Smooth muscle cell (in vitro differentiated cells): ENCODE results near the gene CREB3L1. TPM values are rescaled to one million over a fixed set of nuclear protein-coding genes. Genes with fewer than 3 reads are reported as not detected.

ENCODE experiments used
- DNase-seq: peaks from one replicate; lab custom pipeline; 2025; ENCODE audit not compliant: unreplicated experiment; lab: John Stamatoyannopoulos, UW
- H2AFZ ChIP-seq: fragments of 200-600 bp; sonication (generic); 2 replicates; pipeline ENCODE4 v1.6.0; 2016; ENCODE audit warnings: antibody characterized with exemption, low read depth, mild to moderate bottlenecking
- H3F3A ChIP-seq: fragments of 200-600 bp; sonication (generic); 2 replicates; pipeline ENCODE4 v1.6.0; 2017; ENCODE audit warnings: antibody characterized with exemption, low read depth
- H3K27ac ChIP-seq: fragments of 200-600 bp; sonication (generic); 2 replicates; pipeline ENCODE4 v1.5.1; 2016; ENCODE audit warnings: low read depth, mild to moderate bottlenecking
- H3K27me3 ChIP-seq: fragments of 200-600 bp; sonication (generic); 2 replicates; pipeline ENCODE4 v1.6.1; 2016; ENCODE audit warnings: low read depth, mild to moderate bottlenecking
- H3K36me3 ChIP-seq: fragments of 200-600 bp; sonication (generic); 2 replicates; pipeline ENCODE4 v1.5.1; 2016; ENCODE audit warnings: low read depth
- H3K4me1 ChIP-seq: fragments of 200-600 bp; sonication (generic); 2 replicates; pipeline ENCODE4 v1.5.1; 2016; ENCODE audit warnings: low read depth
- H3K4me2 ChIP-seq: fragments of 200-600 bp; sonication (generic); 2 replicates; pipeline ENCODE4 v1.6.0; 2016; ENCODE audit warnings: mild to moderate bottlenecking
- H3K4me3 ChIP-seq: fragments of 200-600 bp; sonication (generic); 2 replicates; pipeline ENCODE4 v1.5.1; 2016; ENCODE audit warnings: mild to moderate bottlenecking
- H3K79me2 ChIP-seq: fragments of 200-600 bp; sonication (generic); 2 replicates; pipeline ENCODE4 v1.6.0; 2016; ENCODE audit warnings: low read depth, mild to moderate bottlenecking
- H3K9ac ChIP-seq: fragments of 200-600 bp; sonication (generic); 2 replicates; pipeline ENCODE4 v1.6.0; 2016; ENCODE audit warnings: low read depth
- H3K9me3 ChIP-seq: fragments of 200-600 bp; sonication (generic); replicated peaks from 2 replicates; pipeline ENCODE4 v1.5.1; 2016; ENCODE audit warnings: low read depth
- H4K20me1 ChIP-seq: fragments of 200-600 bp; sonication (generic); 2 replicates; pipeline ENCODE4 v1.6.0; 2016; ENCODE audit warnings: low read depth
- CTCF ChIP-seq: fragments of 200-600 bp; sonication (generic); IDR thresholded peaks from 2 replicates; pipeline ENCODE4 v1.5.1; 2017; ENCODE audit warnings: borderline replicate concordance, mild to moderate bottlenecking, antibody characterized with exemption; ENCODE audit not compliant: insufficient read depth, poor library complexity, severe bottlenecking
- WGBS: methylation state at CpG from one replicate; pipeline ENCODE4 v1.1.7; 2016; ENCODE audit warnings: low lambda C conversion rate; 5-methylcytosine and 5-hydroxymethylcytosine counted together
- polyA plus RNA-seq: library from polyadenylated mRNA; unstranded; fragments of >200 nt; fragmentation: Nextera tagmentation; extraction: Ambion mirVana; gene quantifications from 2 replicates; pipeline ENCODE4 v1.2.1, GENCODE V29; 2016
- total RNA-seq: library from RNA; depleted of rRNA; stranded (reverse); fragments of >200 nt; gene quantifications from 2 replicates; pipeline ENCODE4 v1.2.3, GENCODE V29; 2014

CREB3L1 gene
- total and polyA plus RNA-seq, 2 experiments from 2014 or later, result 63.3 to 437 TPM

- no peak for DNase-seq
- H3K27ac ChIP-seq, result no peak overlapping the region
- no peak overlapping the region for H3K4me2 ChIP-seq
- no peak for TF ChIP-seq CTCF
- no peaks in the 10 kb centered on the region for H3K36me3 ChIP-seq
- H3K27me3 ChIP-seq, result no peaks in the 10 kb centered on the region
- H3K9ac ChIP-seq, result no peak overlapping the region
- H3K9me3 ChIP-seq, result no peaks in the 10 kb centered on the region
- H3K4me1 ChIP-seq, result no peaks in the 10 kb centered on the region
- WGBS, result 97% methylated on average over 3 of the region's 3 CpGs
- H3F3A ChIP-seq, result no peaks in the 10 kb centered on the region
- H4K20me1 ChIP-seq, result no peaks in the 10 kb centered on the region
- no peak overlapping the region for H2AFZ ChIP-seq
- H3K79me2 ChIP-seq, result no peaks in the 10 kb centered on the region
- H3K4me3 ChIP-seq, result no peak overlapping the region
Measured at GRCh38 chr11:46263120-46263519, 14.3 kb upstream of the CREB3L1 start.

DNA sequence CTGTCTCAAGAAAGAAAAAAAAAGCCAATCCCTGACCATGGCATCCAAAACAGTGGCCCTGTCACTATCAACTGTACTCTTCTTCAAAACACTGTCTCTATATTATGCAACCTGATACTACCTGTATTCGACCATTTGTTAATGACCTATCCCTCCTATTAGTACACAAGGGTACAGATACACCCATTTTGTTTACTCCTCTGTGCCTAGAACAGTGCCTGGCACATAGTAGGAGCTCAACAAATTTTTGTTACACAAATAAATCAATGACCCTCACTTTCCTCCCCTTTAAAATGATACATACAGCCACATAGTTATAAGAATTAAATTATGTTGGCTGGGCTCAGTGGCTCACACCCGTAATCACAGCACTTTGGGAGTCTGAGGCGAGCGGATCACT is 13.4 kb upstream of the CREB3L1 start:
- Histone ChIP-seq H3K4me3 (no peak overlapping the region), H3K27ac (no peak overlapping the region), H3K36me3 (no peaks in the 10 kb centered on the region), H4K20me1 (no peaks in the 10 kb centered on the region), H3K9ac (no peak overlapping the region), H3K9me3 (no peaks in the 10 kb centered on the region), H3K27me3 (no peaks in the 10 kb centered on the region), H2AFZ (no peak overlapping the region), H3K79me2 (no peaks in the 10 kb centered on the region), H3F3A (no peaks in the 10 kb centered on the region), H3K4me1 (no peaks in the 10 kb centered on the region), H3K4me2 (no peak overlapping the region)
- no peak for TF ChIP-seq CTCF
- 95% methylated on average over 4 of the region's 4 CpGs for WGBS
- no peak for DNase-seq

DNA sequence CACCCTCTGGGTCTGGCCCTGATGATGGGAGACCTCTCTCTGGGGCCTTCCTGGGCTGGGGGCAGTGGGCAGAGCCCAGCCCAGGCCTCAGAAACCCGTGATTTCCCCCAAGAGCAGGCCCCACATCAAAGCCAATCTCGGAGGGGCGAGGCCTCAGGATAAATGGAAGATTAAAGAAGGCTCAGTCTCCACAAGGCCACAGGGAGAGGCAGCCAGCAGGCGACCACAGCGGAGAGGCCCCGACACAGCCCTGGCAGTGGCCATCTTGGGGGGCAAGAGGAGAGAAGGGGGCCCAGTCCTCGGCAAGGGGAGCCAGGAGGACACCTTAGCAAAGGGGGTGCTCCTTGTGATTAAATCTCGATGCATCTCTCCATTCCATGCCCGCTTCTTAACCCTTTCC is 12.5 kb upstream of the CREB3L1 start:
- H3K36me3 ChIP-seq, result no peaks in the 10 kb centered on the region
- no peak for TF ChIP-seq CTCF
- H3K4me1 ChIP-seq, result no peaks in the 10 kb centered on the region
- no peaks in the 10 kb centered on the region for H3K27me3 ChIP-seq
- DNase-seq, result no peak
- no peaks in the 10 kb centered on the region for H4K20me1 ChIP-seq
- no peaks in the 10 kb centered on the region for H3F3A ChIP-seq
- H3K9ac ChIP-seq, result no peak overlapping the region
- H2AFZ ChIP-seq, result no peak overlapping the region
- WGBS, result 70% methylated on average over 9 of the region's 9 CpGs
- H3K4me2 ChIP-seq, result no peak overlapping the region
- H3K9me3 ChIP-seq, result no peaks in the 10 kb centered on the region
- H3K27ac ChIP-seq, result no peak overlapping the region
- no peaks in the 10 kb centered on the region for H3K79me2 ChIP-seq
- H3K4me3 ChIP-seq, result no peak overlapping the region

GRCh38 chr11:46265764-46266163 is 11.7 kb upstream of the CREB3L1 start:
- WGBS, result 91% methylated on average over 7 of the region's 7 CpGs
- Histone ChIP-seq H3K27me3 (no peaks in the 10 kb centered on the region), H2AFZ (no peak overlapping the region), H3K9ac (no peak overlapping the region), H3K36me3 (no peaks in the 10 kb centered on the region), H4K20me1 (no peaks in the 10 kb centered on the region), H3K9me3 (no peaks in the 10 kb centered on the region), H3K79me2 (no peaks in the 10 kb centered on the region), H3K4me1 (no peaks in the 10 kb centered on the region), H3K4me3 (no peak overlapping the region), H3F3A (no peaks in the 10 kb centered on the region), H3K27ac (no peak overlapping the region), H3K4me2 (no peak overlapping the region)
- no peak for DNase-seq
- TF ChIP-seq CTCF, result no peak
